Kidney (tissue), 14 donors: Measurements from ENCODE around the gene TYW1B. TPM values are rescaled to one million over a fixed set of nuclear protein-coding genes. Genes with fewer than 3 reads are reported as not detected.
"Not testable (repeated sequence)": the region's sequence is repeated elsewhere in the genome, so short reads cannot be mapped to it uniquely, and the experiment has no call there.

Source experiments
- DNase-seq, 5 donors: peaks; one replicate each; pipeline ENCODE4 v3.0.0-alpha.2; 2013 to 2020
- FAIRE-seq: peaks from 2 replicates; lab custom pipeline; 2012; peaks lifted over from hg19 to GRCh38; lab: Jason Lieb, UNC
- H3K27ac ChIP-seq, 2 donors: one replicate each; pipeline ENCODE4 v1.7.0; 2013; ENCODE audit warnings: low read depth in 2 of 2, low read length in 2 of 2, inconsistent platforms in 1 of 2
- H3K27me3 ChIP-seq: one replicate; pipeline ENCODE4 v1.7.1; 2013; ENCODE audit warnings: low read length, inconsistent platforms; ENCODE audit not compliant: control insufficient read depth, insufficient read depth
- H3K36me3 ChIP-seq, 3 donors: one replicate each; pipeline versions ENCODE4 v1.7.0 to v1.7.1; 2013; ENCODE audit warnings: low read length in 3 of 3, control low read depth in 1 of 3, inconsistent platforms in 1 of 3; ENCODE audit not compliant: insufficient read depth in 3 of 3, control insufficient read depth in 2 of 3
- H3K4me1 ChIP-seq, 3 donors: one replicate each; pipeline versions ENCODE4 v1.7.0 to v1.7.1; 2013; ENCODE audit warnings: low read length in 3 of 3, inconsistent platforms in 1 of 3, low read depth in 1 of 3; ENCODE audit not compliant: control insufficient read depth in 2 of 3, insufficient read depth in 2 of 3
- H3K4me3 ChIP-seq, 3 donors: one replicate each; pipeline versions ENCODE4 v1.7.0 to v1.8.1; 2013; ENCODE audit warnings: low read length in 3 of 3, control low read depth in 1 of 3, inconsistent platforms in 1 of 3
- H3K9ac ChIP-seq, 3 donors: one replicate each; pipeline versions ENCODE4 v1.7.0 to v1.7.1; 2013; ENCODE audit warnings: low read length in 3 of 3, control low read depth in 1 of 3, inconsistent platforms in 1 of 3
- H3K9me3 ChIP-seq, 3 donors: one replicate each; pipeline versions ENCODE4 v1.7.0 to v1.7.1; 2013; ENCODE audit warnings: low read length in 3 of 3, control low read depth in 1 of 3, inconsistent platforms in 1 of 3; ENCODE audit not compliant: control insufficient read depth in 2 of 3, insufficient read depth in 1 of 3
- intact Hi-C: fragments of 100-400 bp; cut with DNase I; formaldehyde crosslinking; loops from one replicate; pipeline ENCODE4 v1.11.1; 2022
- polyA plus RNA-seq: library from polyadenylated mRNA; stranded (reverse); fragments of 350-450 nt; fragmentation: Illumina TruSeq; extraction: RNeasy Lipid Tissue Mini Kit (QIAGEN cat#74804); gene quantifications from one replicate; pipeline ENCODE4 v1.2.3, GENCODE V29; 2014; ENCODE audit warnings: low read depth, low replicate concordance; ENCODE audit not compliant: insufficient read depth
- total RNA-seq: library from RNA; stranded (reverse); fragmentation: NEBNext Ultra II Directional; extraction: Animal tissue kit (Norgen Biotek cat#: 25700); gene quantifications from one replicate; pipeline ENCODE4 v1.2.1, GENCODE V29; 2021
- TF ChIP-seq, protein P1 (sequence below): IDR thresholded peaks from 3 replicates; pipeline ENCODE4 v1.5.1; 2012; ENCODE audit warnings: mild to moderate bottlenecking, moderate library complexity, borderline replicate concordance; ENCODE audit not compliant: insufficient read depth; ENCODE audit errors: extremely low read depth
- donor health status: control.
- donor health status: control.
- donor health status: control.
- donor health status: control.
- donor health status: control.
- donor health status: DM: yes; HTN: yes; CAD: no.
- donor health status: Normal renal cell carcinoma (clear cell type).

TYW1B gene
- total and polyA plus RNA-seq, 2 donors from 2014 or later = 2.9 to 3.2 TPM

GRCh38 chr7:72555238-72555637, 272.8 kb downstream of the TYW1B start:
- DNase-seq, H3K4me1 ChIP-seq, intact Hi-C loops, H3K9me3 ChIP-seq, H3K9ac ChIP-seq, H3K4me3 ChIP-seq, FAIRE-seq, H3K27ac ChIP-seq, H3K27me3 ChIP-seq, H3K36me3 ChIP-seq: not testable (repeated sequence)

GRCh38 chr7:72554401-72554800, 273.6 kb downstream of the TYW1B start:
- H3K9me3 ChIP-seq, H3K4me3 ChIP-seq, H3K9ac ChIP-seq, intact Hi-C loops, H3K27me3 ChIP-seq, H3K27ac ChIP-seq, H3K36me3 ChIP-seq, DNase-seq, FAIRE-seq, H3K4me1 ChIP-seq: not testable (repeated sequence)

- H3K27me3 ChIP-seq, H3K9ac ChIP-seq, FAIRE-seq, H3K4me1 ChIP-seq, H3K9me3 ChIP-seq, H3K4me3 ChIP-seq, DNase-seq, intact Hi-C loops, H3K36me3 ChIP-seq, H3K27ac ChIP-seq: not testable (repeated sequence)
Measured at GRCh38 chr7:72550454-72550853, 277.5 kb downstream of the TYW1B start.

GRCh38 chr7:72546586-72547237, 281.3 kb downstream of the TYW1B start:
- H3K27me3 ChIP-seq, H3K4me3 ChIP-seq, FAIRE-seq, H3K36me3 ChIP-seq, DNase-seq, H3K9me3 ChIP-seq, intact Hi-C loops, H3K9ac ChIP-seq, H3K4me1 ChIP-seq, H3K27ac ChIP-seq: not testable (repeated sequence)

- H3K9ac ChIP-seq, FAIRE-seq, H3K27ac ChIP-seq, H3K4me3 ChIP-seq, DNase-seq, intact Hi-C loops, H3K36me3 ChIP-seq, H3K4me1 ChIP-seq, H3K27me3 ChIP-seq, H3K9me3 ChIP-seq: not testable (repeated sequence)
Measured at GRCh38 chr7:72544531-72544930, 283.5 kb downstream of the TYW1B start.

DNA sequence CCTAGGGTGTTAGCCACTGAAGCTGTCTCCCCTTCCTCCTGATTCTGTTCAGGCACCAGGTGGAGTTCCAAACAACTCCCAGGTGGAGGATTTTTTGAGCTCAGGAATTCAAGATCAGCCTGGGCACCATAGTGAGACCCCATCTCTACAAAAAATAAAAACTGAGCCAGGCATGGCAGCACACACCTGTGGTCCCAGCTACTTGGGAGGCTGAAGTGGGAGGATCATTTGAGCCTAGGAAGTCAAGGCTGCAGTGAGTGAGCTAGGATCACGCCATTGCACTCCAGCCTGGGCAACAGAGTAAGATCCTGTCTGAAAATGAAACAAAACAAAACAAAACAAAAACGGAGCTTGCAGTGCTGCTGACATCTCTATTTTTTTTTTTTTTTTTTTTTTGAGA, 287.1 kb downstream of the TYW1B start:
- no peak overlapping the region for H3K9ac ChIP-seq
- DNase-seq (no peak), FAIRE-seq (no peak)
- no peak overlapping the region for H3K27ac ChIP-seq
- no peaks in the 10 kb centered on the region for H3K27me3 ChIP-seq
- H3K4me1 ChIP-seq = no peaks in the 10 kb centered on the region
- no peaks in the 10 kb centered on the region for H3K36me3 ChIP-seq
- intact Hi-C loops = no loop called here
- H3K9me3 ChIP-seq = no peaks in the 10 kb centered on the region
- TF ChIP-seq, protein P1, sequence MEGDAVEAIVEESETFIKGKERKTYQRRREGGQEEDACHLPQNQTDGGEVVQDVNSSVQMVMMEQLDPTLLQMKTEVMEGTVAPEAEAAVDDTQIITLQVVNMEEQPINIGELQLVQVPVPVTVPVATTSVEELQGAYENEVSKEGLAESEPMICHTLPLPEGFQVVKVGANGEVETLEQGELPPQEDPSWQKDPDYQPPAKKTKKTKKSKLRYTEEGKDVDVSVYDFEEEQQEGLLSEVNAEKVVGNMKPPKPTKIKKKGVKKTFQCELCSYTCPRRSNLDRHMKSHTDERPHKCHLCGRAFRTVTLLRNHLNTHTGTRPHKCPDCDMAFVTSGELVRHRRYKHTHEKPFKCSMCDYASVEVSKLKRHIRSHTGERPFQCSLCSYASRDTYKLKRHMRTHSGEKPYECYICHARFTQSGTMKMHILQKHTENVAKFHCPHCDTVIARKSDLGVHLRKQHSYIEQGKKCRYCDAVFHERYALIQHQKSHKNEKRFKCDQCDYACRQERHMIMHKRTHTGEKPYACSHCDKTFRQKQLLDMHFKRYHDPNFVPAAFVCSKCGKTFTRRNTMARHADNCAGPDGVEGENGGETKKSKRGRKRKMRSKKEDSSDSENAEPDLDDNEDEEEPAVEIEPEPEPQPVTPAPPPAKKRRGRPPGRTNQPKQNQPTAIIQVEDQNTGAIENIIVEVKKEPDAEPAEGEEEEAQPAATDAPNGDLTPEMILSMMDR = no peak
- H3K4me3 ChIP-seq = no peak overlapping the region
